Activated CD8-positive, alpha-beta memory T cell treated with anti-CD3 and anti-CD28 coated beads, Interleukin-2, amount 50 U/mL, for 1 hour (primary cell): ENCODE results near the gene ERICH6B.

Experiments used
- DNase-seq: peaks from one replicate; pipeline ENCODE4 v3.0.0-alpha.2; 2020; ENCODE audit errors: extremely low read depth

ERICH6B gene

DNA sequence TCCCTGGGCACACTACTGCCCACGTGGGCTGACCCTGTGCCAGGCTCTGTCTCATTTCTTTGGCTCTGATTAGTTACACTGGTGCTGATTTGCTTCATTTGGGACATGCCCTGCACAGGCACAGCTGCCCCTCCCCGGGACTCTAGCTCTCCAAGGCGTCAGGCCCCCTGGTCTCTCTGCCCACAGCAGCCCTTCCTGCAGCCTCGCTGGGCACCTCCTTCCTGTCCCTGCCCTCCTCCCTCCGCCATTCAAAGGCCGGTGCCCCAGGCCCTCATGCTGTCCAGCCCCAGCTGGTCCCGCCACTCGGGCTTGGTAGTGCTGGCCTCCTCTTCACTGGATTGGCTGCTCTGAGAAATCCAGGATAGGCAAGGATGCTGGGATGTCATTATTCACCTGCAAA is 73.1 kb downstream of the ERICH6B start:
- no peak for DNase-seq

DNA sequence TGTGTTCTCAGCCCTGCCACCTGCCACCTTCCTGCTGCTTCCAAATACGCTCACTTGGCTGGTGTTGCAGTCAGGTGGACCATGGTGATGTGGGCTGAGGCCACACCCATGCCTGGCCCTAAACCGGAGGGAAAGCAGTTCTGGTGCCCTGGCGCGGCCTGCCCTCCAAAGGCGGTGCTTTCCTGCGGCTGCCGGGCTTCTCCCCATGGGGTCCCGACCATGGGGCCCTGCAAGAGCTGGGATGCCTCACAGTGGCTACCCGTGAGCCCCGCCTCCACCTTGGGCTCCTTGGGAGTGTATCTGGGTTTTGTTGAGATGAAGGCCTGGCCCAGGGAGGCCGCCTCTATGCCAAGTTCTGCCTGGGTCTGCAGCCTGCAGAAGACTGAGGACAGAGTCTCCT is 73.7 kb downstream of the ERICH6B start:
- no peak for DNase-seq

DNA sequence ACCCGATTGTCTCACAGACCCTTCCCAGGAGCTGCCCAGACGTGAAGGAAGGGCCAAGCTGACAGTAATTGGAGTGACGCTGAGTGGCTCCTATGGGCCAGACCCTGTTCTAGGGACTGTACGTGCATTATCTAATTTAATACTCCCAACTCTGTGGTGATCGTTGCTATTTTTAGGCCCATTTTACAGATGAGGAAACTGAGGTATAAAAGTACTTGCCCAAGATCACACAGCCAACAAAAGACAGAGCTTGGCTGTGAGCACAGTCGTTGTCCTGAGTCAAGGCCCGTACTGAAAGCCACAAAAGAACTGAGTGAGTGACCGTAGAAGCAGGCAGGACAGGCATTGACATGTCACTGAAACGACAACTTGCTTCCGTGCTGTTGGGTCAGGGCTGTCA is 74.7 kb downstream of the ERICH6B start:
- no peak for DNase-seq

DNA sequence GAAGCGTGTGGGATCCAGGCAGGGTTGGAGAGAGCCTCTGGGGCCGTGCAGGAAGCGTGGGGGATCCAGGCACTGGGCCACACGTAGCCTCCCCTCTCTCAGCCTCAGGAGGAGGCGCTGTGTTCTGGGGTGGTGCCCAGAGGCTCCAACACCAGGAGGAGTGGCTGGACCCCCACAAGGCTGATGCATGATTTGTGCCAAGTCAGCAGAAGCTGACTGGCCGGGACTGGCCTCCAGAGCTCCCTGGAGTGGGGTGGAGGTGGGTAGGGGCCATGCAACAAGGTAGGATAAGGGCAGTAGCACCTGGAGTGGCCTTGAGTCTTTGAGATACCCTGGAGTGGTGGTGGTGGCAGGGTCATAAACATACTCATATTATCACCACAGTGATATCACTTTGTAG is 75.3 kb downstream of the ERICH6B start:
- no peak for DNase-seq

DNA sequence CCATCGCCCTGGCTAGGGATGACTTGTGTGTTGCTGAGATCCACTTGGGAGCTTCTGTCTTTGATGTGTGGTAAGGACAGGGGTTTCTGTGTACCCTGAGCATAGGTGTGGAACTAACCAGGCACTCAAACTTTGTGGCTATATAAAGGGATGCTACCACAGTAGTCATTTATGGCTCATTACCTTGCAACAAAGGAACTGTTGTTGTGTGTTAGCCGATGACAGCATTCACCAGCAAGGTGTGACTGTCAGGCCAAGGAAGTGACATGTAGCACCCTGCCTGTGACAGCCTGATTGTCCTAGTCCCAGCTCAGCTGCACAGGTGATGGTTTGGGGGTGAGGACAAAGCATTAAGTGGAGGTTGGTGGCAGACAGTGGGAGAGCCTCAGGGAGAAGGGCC is 77.2 kb downstream of the ERICH6B start:
- DNase-seq, result no peak

DNA sequence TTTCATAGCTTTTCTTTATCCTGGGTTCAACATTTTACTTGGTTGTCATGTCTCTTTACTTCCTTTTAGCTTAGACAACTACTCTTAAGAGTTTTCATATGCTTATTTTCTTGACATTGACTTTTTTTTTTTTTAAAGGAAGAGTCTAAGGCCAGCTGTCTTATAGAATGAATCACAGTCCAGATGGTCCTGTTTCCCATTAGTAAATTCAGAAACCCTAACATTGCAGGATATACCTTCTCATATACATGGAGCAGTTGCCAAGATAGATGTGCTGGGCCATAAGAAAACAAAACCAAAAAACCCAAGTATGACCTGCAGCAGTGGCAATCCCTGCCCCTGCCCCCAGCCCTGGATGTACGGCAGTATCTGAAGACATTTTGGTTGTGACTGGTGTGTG is 78.0 kb downstream of the ERICH6B start:
- DNase-seq, result no peak

DNA sequence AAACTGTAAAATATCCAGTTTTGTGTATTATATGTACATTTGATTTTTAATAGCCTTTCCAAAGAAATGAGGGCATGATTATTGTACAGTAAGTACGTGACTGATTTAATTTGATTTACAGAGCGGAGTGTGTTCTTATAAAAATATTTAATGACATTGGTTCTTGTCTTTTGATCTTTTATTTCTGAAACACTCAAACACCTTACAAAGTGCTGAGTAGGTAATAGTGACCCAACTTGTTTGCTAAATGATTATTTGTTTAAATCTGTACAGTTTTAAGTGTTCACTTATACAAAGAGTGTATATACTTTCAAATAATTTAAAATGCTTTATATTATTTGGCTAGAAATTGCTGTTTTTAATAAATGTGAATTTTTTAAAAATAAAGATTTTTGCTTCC is 79.3 kb downstream of the ERICH6B start:
- no peak for DNase-seq

DNA sequence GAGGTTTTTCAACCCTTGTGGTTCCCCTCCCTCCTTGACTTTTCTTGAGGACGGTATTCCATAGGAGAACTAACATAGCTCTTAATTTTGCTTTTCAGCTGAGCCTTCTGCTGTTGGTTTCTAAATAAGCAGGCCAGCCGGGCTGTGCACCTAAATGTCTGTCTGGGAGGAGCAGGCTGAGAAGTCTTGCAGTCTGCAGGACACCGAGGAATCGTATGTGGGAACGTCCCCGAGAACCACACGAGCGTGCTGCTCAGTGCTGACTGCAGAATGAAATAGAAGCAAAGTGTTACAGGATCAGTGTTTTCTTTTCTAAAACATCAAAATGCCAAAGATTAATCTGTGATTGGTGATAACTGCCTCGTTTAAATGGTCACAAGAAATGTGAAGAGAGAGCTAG is 80.9 kb downstream of the ERICH6B start:
- DNase-seq, result no peak

DNA sequence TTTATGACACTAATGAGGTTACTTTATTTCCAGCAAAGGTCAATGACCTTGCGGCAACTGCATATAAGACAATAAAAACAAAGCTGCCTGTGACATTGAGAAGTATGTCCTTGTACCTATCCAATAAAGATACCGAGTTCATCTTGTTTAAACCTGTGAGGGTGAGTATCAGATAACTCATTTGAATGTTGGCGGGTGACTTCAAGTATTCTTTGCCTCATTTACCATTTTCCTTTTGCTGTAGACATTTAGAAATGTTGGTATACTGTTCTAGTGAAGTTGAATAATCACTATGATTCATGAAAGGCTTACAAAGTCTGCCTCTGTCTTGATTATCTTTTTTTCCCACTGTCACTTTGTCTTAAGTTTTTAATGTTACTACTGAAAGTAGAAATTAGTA is 85.8 kb downstream of the ERICH6B start:
- no peak for DNase-seq

DNA sequence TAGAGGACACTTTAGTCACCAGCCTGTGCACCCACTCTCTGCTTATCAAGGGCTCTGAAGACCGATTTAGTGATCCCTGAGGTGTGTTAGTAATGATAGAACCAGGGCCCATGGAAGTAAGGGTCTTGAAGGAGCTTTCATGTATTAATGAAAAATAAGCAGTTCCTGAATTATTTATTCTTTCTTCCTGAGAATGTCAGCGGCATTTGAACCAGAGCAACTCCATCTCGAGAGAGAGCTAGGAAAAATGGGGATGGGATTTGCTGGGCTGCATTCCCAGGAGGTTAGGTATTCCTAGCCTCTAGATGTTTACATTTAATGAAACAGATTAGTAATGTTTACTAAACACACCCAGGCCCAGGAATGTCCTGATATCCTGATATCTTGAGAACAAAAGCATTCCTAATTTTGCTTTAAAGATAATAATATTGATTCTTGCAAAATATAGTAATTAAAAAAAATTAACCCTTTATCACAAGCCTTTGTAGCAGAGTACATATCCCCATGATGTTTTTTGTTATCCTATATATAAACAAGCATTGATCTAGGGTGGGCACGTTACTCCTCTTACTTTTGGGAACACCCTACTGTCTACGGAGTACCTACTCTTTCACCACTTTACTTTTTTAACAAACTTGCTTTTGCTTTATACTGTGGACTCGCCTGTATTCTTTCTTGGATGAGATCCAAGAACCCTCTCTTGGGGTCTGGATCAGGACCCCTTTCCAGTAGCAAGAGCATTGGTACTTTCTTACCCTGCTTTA is 87.7 kb downstream of the ERICH6B start:
- no peak for DNase-seq

DNA sequence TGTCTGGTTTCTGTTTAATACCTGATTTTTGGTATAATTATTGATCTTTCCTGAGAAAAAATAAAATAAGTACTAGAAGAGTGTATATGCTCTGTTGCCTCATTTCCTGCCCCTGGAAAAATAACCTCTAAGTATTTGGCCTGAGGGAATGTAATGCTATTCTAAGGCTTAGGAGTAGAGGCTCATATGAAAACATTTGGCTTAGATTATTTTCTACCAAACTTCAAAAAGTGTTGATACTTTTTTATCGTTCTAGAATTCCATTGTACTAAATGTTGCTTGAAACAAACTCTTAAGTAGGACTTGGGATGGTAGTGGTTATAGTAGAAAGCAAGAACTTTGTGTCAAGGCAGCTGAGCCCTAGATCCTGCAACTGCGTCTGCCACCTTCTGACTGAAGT is 93.0 kb downstream of the ERICH6B start:
- DNase-seq, result no peak

DNA sequence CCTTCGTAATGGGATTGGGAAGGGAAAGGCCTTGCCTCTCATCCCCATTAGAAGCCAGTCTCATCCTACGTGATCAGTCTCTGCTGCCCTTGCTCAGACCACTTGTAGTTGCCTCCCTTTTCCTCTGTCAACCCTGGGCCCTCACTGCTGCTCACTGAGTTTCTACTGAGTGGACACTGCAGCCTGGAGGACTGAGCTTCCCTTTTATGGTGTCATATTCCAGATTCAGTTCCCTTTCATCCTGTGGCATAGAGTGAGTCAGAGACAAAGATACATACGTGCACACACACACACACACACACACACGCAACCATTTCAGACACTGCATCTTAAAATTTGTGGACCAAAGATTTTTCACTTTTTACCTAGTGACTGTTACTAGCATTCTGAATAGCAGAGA is 94.2 kb downstream of the ERICH6B start:
- DNase-seq, result no peak

DNA sequence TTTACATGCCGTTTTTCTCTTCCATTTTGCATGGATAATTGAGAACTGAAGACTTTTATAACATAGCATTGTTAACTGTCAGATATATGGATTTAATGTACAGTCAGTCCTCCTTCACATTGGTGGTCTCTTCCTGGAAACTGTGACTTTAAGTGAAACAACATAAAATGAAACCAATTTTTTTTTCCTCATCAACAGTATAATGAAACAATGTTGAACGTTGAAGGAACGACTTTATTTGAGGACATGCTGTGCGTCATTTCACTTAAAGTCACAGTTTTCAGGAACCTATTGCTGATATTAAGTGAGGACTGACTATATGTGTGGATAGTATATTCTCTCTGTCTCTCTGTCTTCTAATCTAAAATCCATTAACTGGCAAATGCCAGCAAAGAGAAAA is 96.0 kb downstream of the ERICH6B start:
- DNase-seq, result no peak

DNA sequence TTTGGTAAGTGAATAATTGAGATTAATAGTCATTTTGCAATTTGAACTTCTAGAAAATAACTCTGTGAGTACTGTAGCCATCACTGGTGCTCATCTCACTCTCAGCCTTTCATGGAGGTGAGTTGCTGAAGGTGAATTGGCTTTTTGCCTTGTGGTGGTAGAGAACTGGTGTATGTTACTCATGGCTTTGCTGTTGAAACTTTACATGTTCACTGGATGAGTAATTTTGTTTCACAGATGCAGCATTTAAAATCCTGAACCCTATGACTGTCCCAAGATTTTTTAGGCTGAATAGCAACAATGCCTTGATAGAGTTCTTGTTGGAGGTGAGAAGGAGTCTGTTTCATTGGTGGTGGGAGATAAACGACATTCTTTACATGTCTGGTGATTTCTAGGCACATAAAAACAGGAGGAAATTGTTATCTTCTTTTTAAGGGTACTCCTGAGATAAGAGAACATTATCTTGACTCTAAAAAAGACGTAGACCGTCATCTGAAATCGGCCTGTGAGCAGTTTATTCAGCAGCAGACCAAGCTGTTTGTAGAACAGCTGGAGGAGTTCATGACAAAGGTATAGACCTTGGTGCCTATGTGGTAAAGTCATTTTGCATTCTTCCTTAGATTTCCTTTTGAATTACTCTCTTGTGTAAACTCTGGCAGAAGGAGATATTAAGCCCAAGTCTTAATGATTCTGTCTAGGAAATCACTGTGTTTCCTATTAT is 96.9 kb downstream of the ERICH6B start:
- no peak for DNase-seq

DNA sequence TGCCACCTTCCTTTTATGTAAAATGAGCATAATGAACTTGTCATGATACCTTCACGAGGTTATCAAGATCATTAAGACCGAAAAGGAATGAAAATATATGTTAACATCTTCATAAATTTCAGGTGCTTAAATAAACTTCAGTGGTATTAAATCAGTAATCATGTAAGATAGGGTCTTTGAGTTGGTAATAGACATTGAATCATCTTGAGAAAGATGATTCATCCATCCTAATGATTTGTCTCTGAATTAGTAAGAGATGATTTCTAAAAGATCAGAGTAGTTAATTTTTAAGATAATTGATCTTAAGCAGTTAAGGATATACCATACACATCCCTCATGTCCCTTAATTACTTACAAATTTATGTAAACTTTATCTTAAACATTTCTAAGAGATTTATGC is 98.8 kb downstream of the ERICH6B start:
- no peak for DNase-seq

DNA sequence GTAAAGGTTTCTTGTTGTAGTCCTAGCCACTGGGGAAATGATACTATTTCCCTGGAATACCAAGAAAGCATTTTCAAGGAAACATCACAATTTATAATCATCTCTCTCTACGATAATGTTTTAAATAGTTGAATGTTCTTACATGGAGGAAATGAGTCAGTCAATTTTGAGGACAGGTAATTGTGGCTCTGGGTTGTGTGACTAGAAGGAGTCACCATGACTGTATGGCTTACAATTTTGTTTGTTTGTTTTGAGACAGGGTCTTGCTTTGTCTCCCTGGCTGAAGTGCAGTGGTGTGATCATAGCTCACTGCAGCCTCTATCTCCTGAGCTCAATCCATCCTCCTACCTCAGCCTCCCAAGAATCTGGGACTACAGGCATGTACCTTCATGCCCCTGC is 103.4 kb downstream of the ERICH6B start:
- DNase-seq, result no peak

DNA sequence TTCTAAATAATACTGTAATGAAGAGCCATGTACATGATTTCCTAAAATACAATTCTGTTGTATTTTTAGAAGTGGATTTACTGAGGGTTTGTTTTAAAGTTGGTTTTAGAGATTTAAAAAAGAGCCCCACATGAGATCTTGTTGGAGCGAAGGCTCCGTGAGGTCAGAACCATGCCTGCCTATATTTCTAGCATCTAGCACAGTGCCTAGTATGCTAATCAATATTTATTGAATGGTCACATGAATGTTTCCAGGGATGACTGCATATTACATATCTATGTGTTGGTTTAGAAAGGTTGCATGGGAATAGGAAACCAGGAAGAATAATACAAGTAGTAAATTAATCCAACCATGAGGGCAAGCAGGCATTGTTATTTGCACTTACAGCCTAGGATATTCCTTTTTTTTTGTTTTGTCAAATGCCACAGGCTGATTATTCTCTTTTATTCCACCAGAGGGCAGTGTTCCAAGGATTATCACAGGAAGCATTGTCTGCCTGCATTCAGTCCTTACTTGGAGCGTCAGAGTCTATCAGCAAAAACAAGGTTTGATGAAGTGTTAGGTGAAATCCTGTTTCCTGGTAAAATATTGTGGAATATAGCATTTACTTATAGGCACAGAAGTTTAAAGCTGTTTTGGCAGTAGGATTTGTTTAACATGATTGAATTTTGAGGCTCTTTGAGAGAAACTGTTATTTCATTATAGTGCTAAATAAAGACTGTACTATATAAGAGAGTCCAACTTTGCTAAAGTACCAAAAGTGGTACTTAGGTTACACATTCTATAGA is 104.0 kb downstream of the ERICH6B start:
- no peak for DNase-seq

DNA sequence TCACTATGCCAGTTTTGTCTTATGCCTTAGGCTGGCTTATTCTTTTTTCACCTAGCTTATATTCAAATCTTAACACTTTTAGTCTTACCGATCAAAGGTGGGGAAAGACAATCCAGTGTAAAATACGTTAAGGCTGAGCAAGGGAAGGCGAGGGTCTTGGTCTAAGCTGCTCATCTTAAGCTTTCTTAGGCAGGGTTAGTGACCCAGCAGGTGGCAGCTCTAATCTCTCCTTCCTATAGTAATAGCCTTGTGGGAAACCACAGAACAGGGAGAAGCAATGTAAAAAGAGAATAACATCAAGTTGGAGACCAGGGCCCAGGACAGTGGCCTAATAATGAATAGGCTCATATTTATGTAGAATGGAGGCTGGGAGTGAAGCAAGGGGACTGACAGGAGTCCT is 104.9 kb downstream of the ERICH6B start:
- no peak for DNase-seq

DNA sequence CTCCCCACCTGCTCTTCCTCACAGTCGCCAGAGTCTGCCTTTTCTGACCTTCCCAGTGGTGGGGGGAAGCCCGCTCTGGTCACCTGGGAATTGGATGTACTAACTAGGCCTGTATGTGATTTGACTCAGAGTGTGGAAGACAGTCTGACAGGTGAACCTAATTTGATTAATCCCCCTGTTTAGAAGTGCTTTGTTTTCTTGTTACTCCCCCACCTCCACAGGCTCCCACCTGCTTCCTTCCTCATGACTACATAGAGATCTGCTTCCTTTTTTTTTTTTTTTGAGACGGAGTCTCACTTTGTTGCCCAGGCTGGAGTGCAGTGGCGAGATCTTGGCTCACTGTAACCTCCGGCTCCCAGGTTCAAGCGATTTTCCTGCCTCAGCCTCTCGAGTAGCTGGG is 106.8 kb downstream of the ERICH6B start:
- DNase-seq, result no peak

DNA sequence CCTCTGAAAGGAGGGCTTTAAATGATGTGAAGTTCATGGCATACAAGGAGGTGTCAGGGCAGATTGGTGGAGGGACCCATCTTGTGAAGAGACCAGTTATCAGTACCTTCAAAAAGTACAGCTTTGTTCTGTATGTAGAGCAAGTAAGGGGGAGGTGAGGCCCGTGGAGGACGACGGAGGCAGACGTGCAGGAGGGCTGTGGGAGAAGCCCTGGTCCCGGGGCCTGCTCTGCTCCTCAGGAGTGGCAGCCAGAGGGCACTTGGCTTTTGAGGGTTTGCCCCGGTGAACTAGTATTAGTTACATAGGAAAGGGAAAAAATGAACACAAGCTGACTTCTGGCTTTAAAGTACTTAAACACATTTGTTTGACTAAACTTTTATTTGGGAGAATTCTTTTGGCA is 108.7 kb downstream of the ERICH6B start:
- no peak for DNase-seq

DNA sequence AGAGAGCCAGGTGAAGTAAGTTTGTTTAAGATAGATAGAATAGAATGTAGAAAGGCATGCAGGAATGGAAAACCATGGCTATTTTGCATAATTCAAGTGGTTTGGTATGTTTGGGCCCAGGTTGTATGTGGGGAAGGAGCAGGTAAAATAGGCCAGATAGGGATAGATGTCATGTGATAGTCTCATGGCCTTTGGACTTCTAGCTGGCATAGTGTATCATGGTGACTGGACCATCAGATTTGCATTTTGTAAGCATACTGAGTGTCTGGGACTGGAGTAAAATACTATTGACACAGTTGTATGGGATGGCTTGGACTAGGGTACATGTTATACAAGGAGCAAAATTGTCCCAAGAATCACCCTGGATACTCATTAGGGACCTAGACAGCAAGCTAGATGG is 111.9 kb downstream of the ERICH6B start:
- no peak for DNase-seq

DNA sequence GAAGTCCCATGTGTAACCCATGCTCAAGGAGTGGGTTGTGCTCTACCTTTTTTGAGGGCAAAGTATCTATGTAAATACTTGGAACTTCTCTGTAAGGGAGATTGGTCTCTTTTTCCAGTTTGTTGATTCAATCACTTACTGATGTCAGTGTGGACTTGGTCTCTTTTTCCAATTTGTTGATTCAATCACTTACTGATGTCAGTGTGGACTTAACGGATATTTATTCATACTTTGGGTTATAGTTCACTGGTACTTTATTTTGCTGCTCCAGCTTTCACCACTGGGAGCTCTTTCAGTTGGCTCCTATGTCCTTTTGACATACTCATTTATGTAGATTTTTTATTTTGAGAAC is 114.4 kb downstream of the ERICH6B start:
- DNase-seq, result no peak
